WTC11 (cell line): ENCODE data around the gene NAT9. TPM values are rescaled to one million over a fixed set of nuclear protein-coding genes. Genes with fewer than 3 reads are reported as not detected.

Source experiments
- ATAC-seq: fragments of 200-7000 bp; cut with Tn5 transposase; 2 replicates; pipeline ENCODE4 v1.10.0; 2021; ENCODE audit warnings: mild to moderate bottlenecking, moderate library complexity
- CTCF ChIA-PET: fragments of 300-600 bp; sonication (Branson Sonifier 250); formaldehyde crosslinking; loops from one replicate; lab custom pipeline; 2021; ENCODE audit warnings: antibody characterized with exemption; lab: Charles Lee
- POLR2A ChIA-PET: fragments of 350-600 bp; sonication (Branson Sonifier 250); formaldehyde crosslinking; loops from one replicate; lab custom pipeline; 2021; ENCODE audit warnings: antibody characterized with exemption; lab: Charles Lee
- DNase-seq: peaks from one replicate; pipeline ENCODE4 v3.0.0; 2021; ENCODE audit warnings: low spot score
- H3K27ac Mint-ChIP-seq: 2 replicates; pipeline ENCODE4 v1.8.0; 2021; ENCODE audit warnings: mixed read lengths
- H3K27me3 Mint-ChIP-seq: 2 replicates; pipeline ENCODE4 v1.8.0; 2021; ENCODE audit warnings: low read depth, mild to moderate bottlenecking, moderate library complexity, mixed read lengths
- H3K36me3 Mint-ChIP-seq: 2 replicates; pipeline ENCODE4 v1.8.0; 2021; ENCODE audit warnings: mixed read lengths
- H3K4me1 Mint-ChIP-seq: 2 replicates; pipeline ENCODE4 v1.8.0; 2022; ENCODE audit warnings: mixed read lengths
- H3K4me3 Mint-ChIP-seq: 2 replicates; pipeline ENCODE4 v1.8.0; 2021; ENCODE audit warnings: mild to moderate bottlenecking, moderate library complexity, mixed read lengths
- H3K9me3 Mint-ChIP-seq: 2 replicates; pipeline ENCODE4 v1.8.0; 2021; ENCODE audit warnings: mixed read lengths
- ELF4 ChIP-seq: sonication (generic); formaldehyde crosslinking; IDR thresholded peaks from 2 replicates; pipeline ENCODE4 v1.8.1; 2022; ENCODE audit warnings: low read depth, mild to moderate bottlenecking, moderate library complexity, missing genetic modification reagents
- HMGA2 ChIP-seq: fragments of 250-450 bp; sonication (Bioruptor Pico); IDR thresholded peaks from 2 replicates; pipeline ENCODE4 v1.4.0; 2021; ENCODE audit warnings: mild to moderate bottlenecking, moderate library complexity
- NR2C2 ChIP-seq: sonication (generic); formaldehyde crosslinking; IDR thresholded peaks from 2 replicates; pipeline ENCODE4 v1.8.0; 2022; ENCODE audit warnings: mild to moderate bottlenecking, missing genetic modification reagents
- NR3C1 ChIP-seq: sonication (generic); formaldehyde crosslinking; conservative IDR thresholded peaks from 2 replicates; pipeline ENCODE4 v1.8.1; 2023; ENCODE audit warnings: low read depth, mild to moderate bottlenecking, missing genetic modification reagents
- PRDM15 ChIP-seq: sonication (generic); formaldehyde crosslinking; IDR thresholded peaks from 2 replicates; pipeline ENCODE4 v1.8.0; 2022; ENCODE audit warnings: missing genetic modification reagents
- ZNF219 ChIP-seq: sonication (generic); formaldehyde crosslinking; IDR thresholded peaks from 2 replicates; pipeline ENCODE4 v1.8.0; 2023; ENCODE audit warnings: missing genetic modification reagents, mild to moderate bottlenecking, borderline replicate concordance
- ZNF281 ChIP-seq: sonication (generic); formaldehyde crosslinking; IDR thresholded peaks from 2 replicates; pipeline ENCODE4 v1.8.0; 2023; ENCODE audit warnings: mild to moderate bottlenecking, missing genetic modification reagents
- ZNF317 ChIP-seq: sonication (generic); formaldehyde crosslinking; IDR thresholded peaks from 2 replicates; pipeline ENCODE4 v1.8.1; 2023; ENCODE audit warnings: low read depth, mild to moderate bottlenecking, moderate library complexity, missing genetic modification reagents, borderline replicate concordance
- ZNF671 ChIP-seq: fragments of 250-450 bp; sonication (Bioruptor Pico); IDR thresholded peaks from 2 replicates; pipeline ENCODE4 v1.8.0; 2021; ENCODE audit warnings: mild to moderate bottlenecking
- total RNA-seq: library from RNA; stranded (reverse); gene quantifications from 3 replicates; pipeline ENCODE4 v1.2.3, GENCODE V29; 2021
- TF ChIP-seq, protein P1 (sequence below): sonication (generic); formaldehyde crosslinking; IDR thresholded peaks from 2 replicates; pipeline ENCODE4 v1.8.0; 2023; ENCODE audit warnings: missing genetic modification reagents
- TF ChIP-seq, protein P2 (sequence below): sonication (generic); formaldehyde crosslinking; conservative IDR thresholded peaks from 2 replicates; pipeline ENCODE4 v1.8.1; 2022; ENCODE audit warnings: mild to moderate bottlenecking, missing genetic modification reagents
- TF ChIP-seq, protein P3 (sequence below): sonication (generic); formaldehyde crosslinking; IDR thresholded peaks from 2 replicates; pipeline ENCODE4 v1.8.1; 2022; ENCODE audit warnings: low read depth, missing genetic modification reagents, borderline replicate concordance

Gene NAT9
- total RNA-seq, 1 experiment from 2014 or later: 67.1 TPM

- TF ChIP-seq, protein P1, sequence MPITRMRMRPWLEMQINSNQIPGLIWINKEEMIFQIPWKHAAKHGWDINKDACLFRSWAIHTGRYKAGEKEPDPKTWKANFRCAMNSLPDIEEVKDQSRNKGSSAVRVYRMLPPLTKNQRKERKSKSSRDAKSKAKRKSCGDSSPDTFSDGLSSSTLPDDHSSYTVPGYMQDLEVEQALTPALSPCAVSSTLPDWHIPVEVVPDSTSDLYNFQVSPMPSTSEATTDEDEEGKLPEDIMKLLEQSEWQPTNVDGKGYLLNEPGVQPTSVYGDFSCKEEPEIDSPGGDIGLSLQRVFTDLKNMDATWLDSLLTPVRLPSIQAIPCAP (CRISPR knock-in tag): no peak
- TF ChIP-seq NR2C2 (CRISPR knock-in tag) (no peak), NR3C1 (no peak), HMGA2 (CRISPR knock-in tag) (no peak), PRDM15 (CRISPR knock-in tag) (no peak)
Measured at GRCh38 chr17:74776990-74777389, 845 bp upstream of the NAT9 start (continued).

DNA sequence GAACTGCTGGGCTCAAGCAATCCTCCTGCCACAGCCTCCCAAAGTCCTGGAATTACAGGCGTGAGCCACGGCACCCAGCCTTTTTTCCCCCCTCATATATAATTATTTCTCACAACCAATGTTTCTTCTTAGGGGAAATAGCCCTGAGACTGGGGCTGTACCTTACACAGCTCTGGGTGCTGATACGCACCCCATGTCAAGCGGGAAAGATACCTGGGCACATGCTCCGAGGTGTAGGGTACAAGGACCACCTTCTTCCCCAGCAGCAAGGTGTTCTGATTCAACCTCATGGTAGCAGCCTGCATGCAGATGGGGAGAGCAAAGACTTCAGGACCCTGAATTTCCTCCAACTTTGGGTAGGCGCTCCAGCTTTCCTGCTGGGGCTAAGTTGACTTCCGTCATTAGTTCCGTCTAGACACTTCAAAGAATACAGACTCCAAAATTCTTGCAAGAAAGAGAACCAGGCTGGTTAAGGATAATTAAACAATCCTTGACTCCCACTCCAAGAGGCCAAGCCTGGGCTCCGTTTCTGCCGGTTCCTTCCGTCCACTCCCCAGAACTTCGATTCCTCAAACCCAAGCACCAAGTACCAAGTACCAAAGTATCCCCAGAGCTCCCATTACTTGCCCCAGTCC is 619 bp downstream of the NAT9 start:
- ATAC-seq: no peak
- TF ChIP-seq, protein P2, sequence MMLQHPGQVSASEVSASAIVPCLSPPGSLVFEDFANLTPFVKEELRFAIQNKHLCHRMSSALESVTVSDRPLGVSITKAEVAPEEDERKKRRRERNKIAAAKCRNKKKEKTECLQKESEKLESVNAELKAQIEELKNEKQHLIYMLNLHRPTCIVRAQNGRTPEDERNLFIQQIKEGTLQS: no peak
- TF ChIP-seq PRDM15 (CRISPR knock-in tag): peak; percentile 69
- CTCF ChIA-PET: interaction anchor here (1.2 to 12.0 kb wide), 14 partner anchors 10 to 209 kb away, joined by 4 to 262 read pairs (median 9); partner anchors contain the start of genes FDXR and RAB37

GRCh38 chr17:74773871-74774286 is 2.3 kb downstream of the NAT9 start:
- Mint-ChIP-seq H3K9me3 (no peaks in the 10 kb centered on the region), H3K36me3 (peaks cover 32% of the 10 kb centered on the region), H3K27me3 (no peaks in the 10 kb centered on the region), H3K4me1 (peaks cover 19% of the 10 kb centered on the region), H3K27ac (peak overlapping the region; percentile 68), H3K4me3 (peak overlapping the region; percentile 52)
- ChIA-PET CTCF (interaction anchor here (0.7 to 12.0 kb wide), 5 partner anchors 17 to 116 kb away, joined by 3 to 262 read pairs (median 21); no protein-coding TSS in a partner anchor), POLR2A (no interaction called here)
- no peak for TF ChIP-seq ZNF671
- no peak for ATAC-seq
- no peak for DNase-seq

More for the DNA sequence above, 619 bp downstream of the NAT9 start:
- peak overlapping the region; percentile 91 for H3K4me3 Mint-ChIP-seq
- POLR2A ChIA-PET: interaction anchor here (0.6 to 2.2 kb wide), 6 partner anchors 10 to 104 kb away, joined by 3 to 14 read pairs (median 4); partner anchors contain the start of gene RAB37
- H3K27ac Mint-ChIP-seq: peak overlapping the region; percentile 97
- peaks cover 16% of the 10 kb centered on the region for H3K4me1 Mint-ChIP-seq
- no peak for DNase-seq
- H3K9me3 Mint-ChIP-seq: no peaks in the 10 kb centered on the region
- H3K27me3 Mint-ChIP-seq: no peaks in the 10 kb centered on the region
- peaks cover 30% of the 10 kb centered on the region for H3K36me3 Mint-ChIP-seq

GRCh38 chr17:74773414-74773813 is 2.7 kb downstream of the NAT9 start:
- POLR2A ChIA-PET: no interaction called here
- Mint-ChIP-seq H3K9me3 (no peaks in the 10 kb centered on the region), H3K4me3 (0 out of 2 replicates have a peak overlapping the region, but pooled peaks have one; percentile 52), H3K27ac (no peak overlapping the region), H3K27me3 (no peaks in the 10 kb centered on the region), H3K4me1 (peaks cover 19% of the 10 kb centered on the region), H3K36me3 (peaks cover 37% of the 10 kb centered on the region)
- CTCF ChIA-PET: interaction anchor here (0.8 to 12.0 kb wide), 5 partner anchors 17 to 116 kb away, joined by 4 to 262 read pairs (median 28); partner anchors contain the start of gene RAB37
- DNase-seq: no peak
- no peak for ATAC-seq
- TF ChIP-seq ELF4 (CRISPR knock-in tag) (no peak), ZNF219 (no peak), ZNF281 (no peak), ZNF317 (CRISPR knock-in tag) (no peak)
- TF ChIP-seq, protein P3, sequence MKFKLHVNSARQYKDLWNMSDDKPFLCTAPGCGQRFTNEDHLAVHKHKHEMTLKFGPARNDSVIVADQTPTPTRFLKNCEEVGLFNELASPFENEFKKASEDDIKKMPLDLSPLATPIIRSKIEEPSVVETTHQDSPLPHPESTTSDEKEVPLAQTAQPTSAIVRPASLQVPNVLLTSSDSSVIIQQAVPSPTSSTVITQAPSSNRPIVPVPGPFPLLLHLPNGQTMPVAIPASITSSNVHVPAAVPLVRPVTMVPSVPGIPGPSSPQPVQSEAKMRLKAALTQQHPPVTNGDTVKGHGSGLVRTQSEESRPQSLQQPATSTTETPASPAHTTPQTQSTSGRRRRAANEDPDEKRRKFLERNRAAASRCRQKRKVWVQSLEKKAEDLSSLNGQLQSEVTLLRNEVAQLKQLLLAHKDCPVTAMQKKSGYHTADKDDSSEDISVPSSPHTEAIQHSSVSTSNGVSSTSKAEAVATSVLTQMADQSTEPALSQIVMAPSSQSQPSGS: no peak
